Gastroesophageal sphincter (tissue), 4 donors: ENCODE data around the gene CD300E. TPM values are rescaled to one million over a fixed set of nuclear protein-coding genes. Genes with fewer than 3 reads are reported as not detected.
A peak's percentile ranks its signal among the peaks of the same experiment; 100 is the strongest.

ENCODE experiments used
- ATAC-seq: fragments of 150-250 bp; one replicate; pipeline ENCODE4 v1.9.1; 2016; ENCODE audit warnings: mild to moderate bottlenecking, moderate library complexity
- H3K27ac ChIP-seq, 4 donors: fragments of 200-600 bp; sonication (generic) in 3 of 4; 1 replicate in 3 of 4; 2 replicates in 1 of 4; pipeline ENCODE4 v1.5.1; 2016 to 2019
- H3K27me3 ChIP-seq: fragments of 200-600 bp; sonication (generic); one replicate; pipeline ENCODE4 v1.5.1; 2019
- H3K36me3 ChIP-seq, 2 donors: fragments of 200-600 bp; sonication (generic); one replicate each; pipeline ENCODE4 v1.5.1; 2019; ENCODE audit warnings: control low read depth in 1 of 2
- H3K4me1 ChIP-seq, 3 donors: fragments of 200-600 bp; sonication (generic); 1 replicate in 2 of 3; 2 replicates in 1 of 3; pipeline ENCODE4 v1.5.1; 2016 to 2019; ENCODE audit warnings: control low read depth in 2 of 3
- H3K4me3 ChIP-seq, 2 donors: fragments of 200-600 bp; sonication (generic); one replicate each; pipeline ENCODE4 v1.5.1; 2019; ENCODE audit warnings: mild to moderate bottlenecking in 1 of 2, moderate library complexity in 1 of 2
- H3K9me3 ChIP-seq, 3 donors: fragments of 200-600 bp; sonication (generic); one replicate each; pipeline ENCODE4 v1.5.1; 2017 to 2019; ENCODE audit warnings: control low read depth in 2 of 3
- EP300 ChIP-seq: sonication (generic); formaldehyde crosslinking; IDR thresholded peaks from one replicate; pipeline ENCODE4 v1.6.1; 2017; ENCODE audit warnings: antibody characterized with exemption, mild to moderate bottlenecking
- POLR2A ChIP-seq, 2 donors: fragments of 450-650 bp; IDR thresholded peaks; one replicate each; pipeline ENCODE4 v1.6.1; 2017; ENCODE audit warnings: antibody characterized with exemption in 2 of 2, mild to moderate bottlenecking in 2 of 2, moderate library complexity in 1 of 2
- POLR2AphosphoS5 ChIP-seq: sonication (generic); formaldehyde crosslinking; IDR thresholded peaks from one replicate; pipeline ENCODE4 v1.6.1; 2017; ENCODE audit warnings: antibody characterized with exemption
- WGBS, 2 donors: methylation state at CpG; one replicate each; pipeline ENCODE4 v1.1.5; 2018; ENCODE audit warnings: low coverage in 1 of 2; 5-methylcytosine and 5-hydroxymethylcytosine counted together
- total RNA-seq, 4 donors: library from RNA; depleted of rRNA; stranded (reverse); fragments of >200 nt; gene quantifications; one replicate each; pipeline ENCODE4 v1.1.0, GENCODE V29; 2016
- TF ChIP-seq, protein P1 (sequence below), 4 experiments: fragments of 200-600 bp in 2 of 4; fragments of 450-650 bp in 2 of 4; sonication (generic) in 1 of 4; IDR thresholded peaks; one replicate each; pipeline ENCODE4 v1.5.1; 2017 to 2019; ENCODE audit warnings: antibody characterized with exemption in 4 of 4, mild to moderate bottlenecking in 2 of 4, moderate library complexity in 2 of 4

CD300E gene
- total RNA-seq, 4 donors from 2014 or later = 0.16 to 3.9 (median 0.41) TPM

DNA sequence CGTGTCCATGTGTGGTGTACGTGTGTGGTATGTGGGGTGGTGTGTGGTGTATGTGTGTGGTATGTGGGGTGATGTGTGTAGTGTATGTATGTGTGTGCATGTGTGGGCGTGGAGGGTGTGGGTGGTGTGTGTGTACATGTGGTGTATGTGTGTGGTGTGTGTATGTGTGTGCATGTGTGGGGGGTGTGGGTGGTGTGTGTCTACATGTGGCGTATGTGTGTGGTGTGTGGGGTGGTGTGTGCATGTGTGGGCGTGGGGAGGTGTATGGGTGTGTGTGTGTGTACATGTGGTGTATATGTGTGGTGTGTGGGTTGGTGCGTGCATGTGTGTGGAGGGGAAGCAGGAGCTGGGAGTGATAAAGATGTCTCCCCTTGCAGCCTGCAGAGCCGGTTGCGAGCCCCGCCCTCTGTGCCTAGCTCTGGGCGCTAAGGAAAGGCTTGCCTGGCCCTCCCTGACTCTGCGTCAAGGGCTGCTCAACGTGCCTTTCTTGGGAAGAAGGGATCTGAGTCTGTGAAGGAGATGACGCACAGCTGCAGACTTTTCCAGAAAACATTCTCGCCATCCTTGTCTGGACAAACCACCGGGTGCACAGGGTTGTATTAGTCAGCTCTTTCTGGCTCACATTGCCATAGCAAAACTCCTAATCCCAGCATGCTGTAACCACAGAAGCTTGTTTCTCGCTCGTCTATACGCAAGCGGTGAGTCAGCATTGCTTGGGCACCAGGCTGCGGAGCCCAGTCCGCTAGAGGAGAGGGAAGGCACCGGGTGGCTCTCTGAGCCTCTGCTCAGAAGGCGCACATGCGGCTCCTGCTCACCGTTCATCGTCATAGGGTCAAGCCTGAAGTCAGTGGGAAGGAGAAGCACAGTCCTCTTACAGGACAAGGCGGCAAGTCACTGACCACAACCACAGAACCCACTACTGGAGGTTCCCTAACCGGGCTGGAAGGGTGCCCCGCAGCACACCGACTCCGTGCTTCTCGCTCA is 54.2 kb downstream of the CD300E start:
- ATAC-seq = peak; percentile 38
- H3K27me3 ChIP-seq = peaks cover 40% of the 10 kb centered on the region
- H3K9me3 ChIP-seq = peaks cover 0 to 8% (median 0%) of the 10 kb centered on the region in 3 donors
- H3K36me3 ChIP-seq = no peaks in the 10 kb centered on the region
- H3K27ac ChIP-seq = no peak overlapping the region
- peak; percentile 86 for TF ChIP-seq POLR2AphosphoS5
- TF ChIP-seq POLR2A (IDR thresholded peaks at IDR 0.05) = no peak
- no peaks in the 10 kb centered on the region for H3K4me1 ChIP-seq
- H3K4me3 ChIP-seq = no peak overlapping the region
- 71 to 77% methylated on average over 9 to 15 of the region's 32 CpGs for WGBS, 2 donors

DNA sequence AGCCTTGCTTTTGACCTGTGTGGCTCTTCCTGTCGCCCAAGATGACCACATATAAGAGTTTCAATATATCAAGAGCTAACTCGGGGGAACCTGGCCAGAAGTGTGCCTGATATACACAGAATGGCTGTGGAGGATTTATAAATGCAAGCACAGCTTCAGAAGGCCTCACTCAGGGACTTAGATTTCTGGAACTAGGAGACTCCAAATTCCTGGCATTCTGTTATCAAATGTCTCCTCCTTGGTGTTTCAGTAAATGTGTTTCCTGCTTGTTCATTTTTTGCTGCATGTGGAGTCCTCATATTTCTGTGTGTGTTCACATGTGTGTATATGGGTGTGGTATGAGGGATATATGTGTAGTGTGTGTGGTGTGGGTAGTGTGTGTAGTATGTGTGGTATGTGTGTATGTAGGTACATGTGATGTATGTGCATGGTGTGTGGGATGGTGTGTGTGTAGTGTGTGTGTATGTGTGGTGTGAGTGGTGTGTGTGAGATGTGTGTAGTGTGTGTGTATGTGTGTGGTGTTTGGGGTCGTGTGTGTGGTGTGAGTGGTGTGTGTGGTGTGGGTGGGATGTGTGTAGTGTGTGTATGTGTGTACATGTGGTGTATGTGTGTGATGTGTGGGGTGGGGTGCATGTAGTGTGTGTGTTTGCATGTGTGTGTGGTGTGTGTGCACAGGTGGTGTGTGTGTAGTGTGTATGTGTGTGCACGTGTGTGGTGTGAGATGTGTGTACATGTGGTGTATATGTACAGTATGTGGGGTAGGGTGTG is 55.2 kb downstream of the CD300E start:
- H3K27me3 ChIP-seq = peaks cover 43% of the 10 kb centered on the region
- H3K27ac ChIP-seq = no peak overlapping the region
- no peaks in the 10 kb centered on the region for H3K4me1 ChIP-seq
- peaks cover 0 to 8% (median 0%) of the 10 kb centered on the region in 3 donors for H3K9me3 ChIP-seq
- H3K36me3 ChIP-seq = no peaks in the 10 kb centered on the region
- ATAC-seq = no peak
- TF ChIP-seq, protein P1, sequence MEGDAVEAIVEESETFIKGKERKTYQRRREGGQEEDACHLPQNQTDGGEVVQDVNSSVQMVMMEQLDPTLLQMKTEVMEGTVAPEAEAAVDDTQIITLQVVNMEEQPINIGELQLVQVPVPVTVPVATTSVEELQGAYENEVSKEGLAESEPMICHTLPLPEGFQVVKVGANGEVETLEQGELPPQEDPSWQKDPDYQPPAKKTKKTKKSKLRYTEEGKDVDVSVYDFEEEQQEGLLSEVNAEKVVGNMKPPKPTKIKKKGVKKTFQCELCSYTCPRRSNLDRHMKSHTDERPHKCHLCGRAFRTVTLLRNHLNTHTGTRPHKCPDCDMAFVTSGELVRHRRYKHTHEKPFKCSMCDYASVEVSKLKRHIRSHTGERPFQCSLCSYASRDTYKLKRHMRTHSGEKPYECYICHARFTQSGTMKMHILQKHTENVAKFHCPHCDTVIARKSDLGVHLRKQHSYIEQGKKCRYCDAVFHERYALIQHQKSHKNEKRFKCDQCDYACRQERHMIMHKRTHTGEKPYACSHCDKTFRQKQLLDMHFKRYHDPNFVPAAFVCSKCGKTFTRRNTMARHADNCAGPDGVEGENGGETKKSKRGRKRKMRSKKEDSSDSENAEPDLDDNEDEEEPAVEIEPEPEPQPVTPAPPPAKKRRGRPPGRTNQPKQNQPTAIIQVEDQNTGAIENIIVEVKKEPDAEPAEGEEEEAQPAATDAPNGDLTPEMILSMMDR (IDR thresholded peaks at IDR 0.05) = no peak
- peak; percentile 9 for TF ChIP-seq POLR2AphosphoS5
- TF ChIP-seq POLR2A (IDR thresholded peaks at IDR 0.05) = no peak
- TF ChIP-seq EP300 = no peak
- no peak overlapping the region for H3K4me3 ChIP-seq
- 57 to 65% methylated on average over 2 to 4 of the region's 4 CpGs for WGBS, 2 donors

DNA sequence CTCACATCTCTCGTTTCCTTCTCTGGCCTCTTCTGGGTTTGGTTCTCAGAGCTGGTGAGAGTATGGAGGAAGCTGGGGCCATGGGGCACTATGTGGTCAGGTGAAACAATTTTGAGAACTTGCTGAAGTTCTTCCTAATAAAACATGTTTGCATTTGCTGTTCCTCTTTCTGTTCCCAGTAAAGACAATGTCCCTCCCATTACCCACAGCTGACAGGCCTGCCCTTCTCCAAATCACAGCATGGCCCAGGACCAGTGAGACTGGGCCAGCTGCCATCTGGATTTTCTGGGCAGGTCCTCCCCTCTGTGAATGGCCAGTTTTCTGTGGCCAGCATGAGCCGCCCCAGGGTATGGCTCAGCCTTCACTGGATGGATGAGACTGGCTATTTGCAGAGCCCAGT is 56.1 kb downstream of the CD300E start, which contains the start of gene CD300H:
TSS of gene CD300H (minus strand) at position 113 of the 400 bp plus-strand sequence.
- no peaks in the 10 kb centered on the region for H3K4me1 ChIP-seq
- no peak for ATAC-seq
- 68 to 71% methylated on average over 1 to 2 of the region's 2 CpGs for WGBS, 2 donors
- H3K9me3 ChIP-seq = peaks cover 0 to 6% (median 0%) of the 10 kb centered on the region in 3 donors
- TF ChIP-seq POLR2AphosphoS5 = no peak
- TF ChIP-seq, protein P1 (IDR thresholded peaks at IDR 0.05) = no peak
- TF ChIP-seq EP300 = no peak
- TF ChIP-seq POLR2A (IDR thresholded peaks at IDR 0.05) = no peak
- no peak within 1 kb of the TSS for H3K27ac ChIP-seq
- H3K27me3 ChIP-seq = peaks cover 41% of the 10 kb centered on the region
- H3K36me3 ChIP-seq = no peaks in the 10 kb centered on the region
- H3K4me3 ChIP-seq = no peak within 1 kb of the TSS

DNA sequence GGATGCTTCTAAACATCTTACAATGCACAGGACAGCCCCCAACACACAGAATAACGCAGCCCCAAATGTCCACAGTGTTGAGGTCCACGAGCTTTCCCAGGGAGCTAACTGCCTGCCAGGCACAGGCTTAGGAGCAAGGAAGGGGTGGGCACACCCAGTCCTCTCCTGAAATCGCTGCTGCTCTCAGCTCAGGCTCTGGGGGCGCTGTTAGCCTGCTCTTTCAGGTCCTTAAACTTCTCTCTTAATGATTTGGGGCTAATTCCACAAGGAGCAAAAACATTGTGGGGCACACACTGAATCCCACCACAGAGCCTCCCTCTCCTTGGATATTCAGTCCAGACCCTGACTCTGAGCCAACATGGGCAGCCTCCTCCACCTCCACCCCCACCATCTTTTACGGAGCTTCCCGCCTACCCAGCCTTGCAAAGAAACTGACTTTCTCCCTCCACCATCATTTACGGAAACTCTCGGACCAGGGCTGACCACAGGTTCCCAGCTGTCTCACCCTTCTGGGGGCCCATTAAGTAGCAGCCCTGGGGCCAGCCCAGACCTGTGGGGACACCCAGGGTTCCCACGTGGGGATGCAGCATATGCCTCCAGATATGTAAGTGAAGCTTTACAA is 57.3 kb downstream of the CD300E start:
- no peaks in the 10 kb centered on the region for H3K4me1 ChIP-seq
- ATAC-seq = no peak
- H3K9me3 ChIP-seq = no peaks in the 10 kb centered on the region
- H3K4me3 ChIP-seq = no peak overlapping the region
- H3K27ac ChIP-seq = no peak overlapping the region
- no peak for TF ChIP-seq POLR2A (IDR thresholded peaks at IDR 0.05)
- TF ChIP-seq, protein P1 (IDR thresholded peaks at IDR 0.05) = peak in 3 of 4 experiments; percentile 31 to 50 (median 37)
- 55 to 60% methylated on average over 1 to 6 of the region's 9 CpGs for WGBS, 2 donors
- H3K36me3 ChIP-seq = no peaks in the 10 kb centered on the region
- peaks cover 46% of the 10 kb centered on the region for H3K27me3 ChIP-seq

DNA sequence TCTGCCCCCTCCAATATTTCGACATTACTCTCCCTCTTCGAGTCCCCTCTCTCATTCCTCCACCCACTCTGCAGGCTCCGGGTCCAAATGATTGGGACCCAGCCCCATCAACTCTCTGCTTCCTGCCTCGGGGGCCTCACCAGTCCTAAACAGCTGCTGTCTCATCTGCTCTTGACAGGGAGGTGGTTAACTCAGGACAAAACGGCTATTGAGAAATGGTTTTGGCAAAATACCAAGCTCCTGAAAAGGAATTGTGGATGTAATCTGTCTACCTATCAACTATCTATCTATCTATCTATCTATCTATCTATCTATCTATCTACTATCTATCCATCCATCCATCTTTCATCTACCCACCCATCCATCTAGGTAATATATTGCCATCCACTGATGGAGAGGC is 58.4 kb downstream of the CD300E start:
- H3K27ac ChIP-seq = no peak overlapping the region
- ATAC-seq = no peak
- no peak overlapping the region for H3K4me3 ChIP-seq
- peaks cover 39% of the 10 kb centered on the region for H3K27me3 ChIP-seq
- H3K9me3 ChIP-seq = no peaks in the 10 kb centered on the region
- no peaks in the 10 kb centered on the region for H3K4me1 ChIP-seq
- H3K36me3 ChIP-seq = no peaks in the 10 kb centered on the region
- TF ChIP-seq POLR2A (IDR thresholded peaks at IDR 0.05) (no peak), EP300 (no peak), POLR2AphosphoS5 (no peak)
- TF ChIP-seq, protein P1 (IDR thresholded peaks at IDR 0.05) = no peak
- 43% methylated on average over 5 of the region's 5 CpGs; no CpG with 5 or more reads in 1 of the 2 donors for WGBS, 2 donors
